ENCODE data around the gene SLC16A13. TPM values are rescaled to one million over a fixed set of nuclear protein-coding genes. Genes with fewer than 3 reads are reported as not detected.

SLC16A13 gene, protein sequence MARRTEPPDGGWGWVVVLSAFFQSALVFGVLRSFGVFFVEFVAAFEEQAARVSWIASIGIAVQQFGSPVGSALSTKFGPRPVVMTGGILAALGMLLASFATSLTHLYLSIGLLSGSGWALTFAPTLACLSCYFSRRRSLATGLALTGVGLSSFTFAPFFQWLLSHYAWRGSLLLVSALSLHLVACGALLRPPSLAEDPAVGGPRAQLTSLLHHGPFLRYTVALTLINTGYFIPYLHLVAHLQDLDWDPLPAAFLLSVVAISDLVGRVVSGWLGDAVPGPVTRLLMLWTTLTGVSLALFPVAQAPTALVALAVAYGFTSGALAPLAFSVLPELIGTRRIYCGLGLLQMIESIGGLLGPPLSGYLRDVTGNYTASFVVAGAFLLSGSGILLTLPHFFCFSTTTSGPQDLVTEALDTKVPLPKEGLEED
- 8.0 to 13.7 TPM (median 11.4 TPM) in 5 replicates for total RNA-seq (2022; extraction: Qiagen RNA extraction; ENCODE audit: low read depth)

DNA sequence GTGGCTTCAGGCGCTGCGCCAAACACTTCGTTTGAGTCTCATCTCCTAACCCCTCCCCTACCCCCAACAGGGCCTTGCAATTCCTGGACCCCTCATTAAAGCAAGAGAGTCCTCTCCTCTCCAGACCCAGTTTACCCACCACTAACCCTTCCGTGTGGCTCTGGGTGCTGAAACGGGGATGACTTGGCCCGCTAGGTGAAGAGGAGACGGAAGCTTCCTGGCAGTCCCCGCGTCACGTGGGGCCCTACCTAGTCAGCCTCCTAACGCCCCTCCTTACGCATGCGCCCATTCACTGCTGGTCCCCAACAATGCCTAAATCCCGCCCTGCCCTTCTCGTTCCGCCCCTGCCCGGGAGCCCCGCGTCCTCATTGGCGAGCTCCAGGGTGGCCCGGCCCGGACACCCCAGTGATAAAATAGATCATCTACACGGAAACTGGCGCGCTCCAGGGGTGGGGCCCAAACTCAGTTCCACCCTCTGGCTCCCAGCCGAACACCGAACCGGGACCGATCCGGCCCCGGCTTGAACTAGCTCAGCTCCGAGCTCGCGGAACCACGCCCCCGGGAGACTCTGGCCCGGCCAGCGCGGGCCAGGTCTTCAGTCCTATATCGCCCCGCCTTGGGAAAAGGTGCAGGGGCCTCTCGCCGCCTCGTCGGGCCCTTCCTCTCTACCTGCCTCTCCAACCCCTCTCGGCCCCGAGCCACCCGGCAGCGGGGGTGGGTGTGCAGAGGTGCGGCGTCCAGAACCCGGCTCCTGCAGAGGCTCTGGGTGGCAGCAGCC, at the start of gene SLC16A13:
TSS of gene SLC16A13 (plus strand) at position 425 of the 778 bp plus-strand sequence. CDS start 368 bp downstream, outside the sequence.

DNA sequence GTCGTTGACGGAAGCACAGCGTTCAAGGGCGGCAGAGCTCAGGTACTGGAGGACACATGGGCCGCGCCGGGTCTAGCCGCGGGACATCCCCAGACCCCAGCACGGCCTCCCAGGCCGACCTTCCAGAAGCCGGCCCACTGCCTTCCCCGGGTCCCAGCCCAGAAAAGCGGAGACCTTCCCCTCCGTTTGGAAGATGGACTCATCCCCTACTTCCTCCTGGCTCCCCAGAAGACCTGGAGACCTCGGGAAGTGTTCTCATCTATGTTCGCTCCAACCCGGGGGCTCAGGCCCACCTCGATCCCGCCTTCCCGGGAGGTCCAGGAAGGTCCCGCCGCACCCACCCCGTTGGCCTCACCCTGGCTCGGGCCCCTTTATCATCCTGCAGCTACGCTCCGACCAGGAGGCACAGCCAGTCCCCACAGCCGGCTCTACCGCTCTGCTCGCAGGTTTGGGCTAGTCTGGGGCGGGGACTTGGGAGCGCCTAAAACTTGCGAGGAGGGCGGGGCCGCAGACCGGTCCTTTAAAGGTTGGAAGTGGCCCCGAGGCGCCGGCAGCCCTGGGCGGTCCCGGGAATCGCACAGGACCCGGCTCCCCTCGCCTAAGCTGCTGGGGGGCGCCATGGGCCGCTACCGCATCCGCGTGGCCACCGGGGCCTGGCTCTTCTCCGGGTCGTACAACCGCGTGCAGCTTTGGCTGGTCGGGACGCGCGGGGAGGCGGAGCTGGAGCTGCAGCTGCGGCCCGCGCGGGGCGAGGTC, 40.1 kb upstream of the SLC16A13 start, which contains the start of gene ALOX12:
TSS of gene ALOX12 (plus strand) at position 550 of the 756 bp plus-strand sequence. CDS start at position 619, 69 bp downstream.

DNA sequence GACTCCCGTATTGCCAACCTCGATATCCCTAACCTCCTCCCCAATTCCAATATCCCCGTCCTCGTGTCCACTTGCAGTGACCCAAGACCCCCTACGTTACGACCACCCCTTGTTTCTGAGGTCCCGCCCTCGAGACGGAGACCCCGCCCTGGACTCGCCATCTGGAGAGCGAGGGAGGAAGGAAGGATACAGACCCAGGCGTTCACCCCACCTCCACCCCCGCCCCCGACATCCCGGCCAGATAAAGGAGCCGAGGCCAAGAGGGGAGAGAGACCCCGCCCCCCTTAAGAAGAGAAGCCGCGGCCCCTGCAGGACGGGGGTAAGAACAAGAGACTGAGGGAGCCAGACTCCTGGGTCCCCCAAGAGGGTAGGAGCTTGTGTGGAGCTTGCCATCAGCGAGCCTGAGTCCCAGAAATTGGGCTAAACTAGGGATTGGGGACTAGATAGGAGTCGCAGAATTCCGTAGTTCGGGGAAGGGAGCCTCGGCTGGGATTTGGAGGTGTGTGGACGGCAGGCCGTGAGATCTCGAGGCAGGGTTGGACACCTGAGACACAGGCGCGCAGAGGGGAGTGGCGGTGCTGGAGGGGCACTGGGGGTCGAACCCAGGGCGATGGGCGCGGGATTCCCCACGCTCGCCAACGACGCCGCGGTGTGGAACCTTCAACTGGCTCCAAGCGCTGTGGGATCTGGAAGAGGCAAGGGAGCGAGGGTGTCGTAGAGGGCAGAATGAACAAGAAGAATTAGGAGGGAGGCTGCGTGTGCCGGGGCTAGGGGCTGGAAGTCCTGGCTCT, 12.8 kb upstream of the SLC16A13 start, which contains the start of gene BCL6B:
TSS of gene BCL6B (plus strand) at position 270 of the 791 bp plus-strand sequence. CDS start 622 bp downstream, outside the sequence.

DNA sequence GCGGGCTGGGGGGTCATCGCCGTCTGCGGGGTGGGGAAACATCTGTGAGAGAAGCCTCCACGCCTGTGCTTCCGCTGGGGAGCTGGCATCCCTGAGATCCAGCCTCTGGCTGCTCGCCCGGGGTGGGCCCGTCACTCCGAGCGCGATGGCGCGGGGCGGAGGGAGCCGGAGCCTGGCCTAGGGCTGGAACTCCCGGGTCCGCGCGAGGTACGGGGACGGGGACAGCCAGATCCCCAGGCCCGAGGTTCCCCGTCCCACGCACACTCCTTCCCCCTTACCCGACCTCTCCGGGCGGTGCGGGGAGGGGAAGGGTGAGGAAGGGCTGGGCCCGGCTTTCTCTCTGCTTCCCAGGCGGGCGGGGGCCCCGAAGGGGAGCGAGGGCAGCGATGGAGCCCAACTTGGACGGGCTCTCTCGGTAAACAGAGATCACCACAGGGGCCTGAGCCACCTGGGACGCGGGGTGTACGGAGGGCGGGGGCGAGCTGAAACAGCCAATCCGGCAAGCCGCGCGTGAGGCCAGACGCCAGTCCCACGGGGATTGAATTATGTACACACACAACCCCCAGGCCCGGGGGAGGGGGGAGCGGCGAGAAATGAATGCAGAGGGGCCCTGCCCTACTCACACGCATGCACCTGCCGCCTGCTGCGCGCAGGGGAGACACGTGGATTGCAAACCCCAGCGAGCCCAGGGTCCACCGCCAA, 7.8 kb downstream of the SLC16A13 start, which contains the start of gene SLC16A11:
TSS of gene SLC16A11 (minus strand) at position 596 of the 702 bp plus-strand sequence. CDS start at position 17, 579 bp downstream.

DNA sequence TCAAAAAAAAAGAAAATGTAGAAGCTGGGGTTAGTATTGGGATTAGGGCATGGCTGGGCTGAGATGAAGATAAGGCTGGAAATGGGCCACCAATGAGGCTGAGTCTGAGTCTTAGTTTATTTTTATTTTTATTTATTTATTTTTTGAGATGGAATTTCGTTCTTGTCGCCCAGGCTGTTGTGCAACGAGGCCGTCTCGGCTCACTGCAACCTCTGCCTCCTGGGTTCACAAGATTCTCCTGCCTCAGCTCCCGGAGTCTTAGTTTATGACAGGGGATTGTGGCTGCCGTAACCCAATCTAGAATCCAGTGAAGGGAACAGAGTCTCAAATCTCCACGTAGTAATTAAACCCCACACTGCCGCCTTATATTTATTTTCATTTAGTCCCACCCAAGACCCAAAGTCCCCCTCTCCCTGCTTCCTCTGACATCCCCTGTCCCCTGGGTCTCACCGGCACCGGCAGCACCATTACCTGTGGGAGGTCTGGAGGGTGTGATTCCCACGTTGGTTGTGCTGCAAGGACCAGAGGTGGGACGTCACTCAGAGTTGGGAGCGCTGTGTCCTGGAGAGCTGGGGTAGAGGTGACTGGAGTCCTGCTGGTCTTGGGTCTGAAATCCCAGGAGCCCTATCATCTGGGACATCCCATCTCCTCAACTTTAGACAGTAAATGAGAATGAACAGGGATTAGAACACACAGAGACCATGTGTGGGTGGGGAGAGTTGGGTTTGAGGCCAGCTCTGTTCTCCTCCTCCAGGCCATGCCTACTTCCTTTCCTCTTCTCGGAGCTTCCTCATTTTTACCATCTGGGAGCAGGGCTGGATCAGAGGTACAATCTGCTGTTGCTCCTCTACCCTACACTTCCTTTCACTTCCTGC, 44.0 kb downstream of the SLC16A13 start, which contains the start of gene CLEC10A:
TSS of gene CLEC10A (minus strand) at position 671 of the 875 bp plus-strand sequence. CDS start 1,439 bp downstream, outside the sequence.

Other genes starting within 250 kb of the SLC16A13 start
- gene TEKT1, start 204.3 kb upstream of the SLC16A13 start, total RNA-seq (2022; extraction: Qiagen RNA extraction; ENCODE audit: low read depth): 0.05 TPM in 1 of 5 replicates, not detected in the others
- gene ALOX12, start 40.0 kb upstream of the SLC16A13 start, total RNA-seq (2022; extraction: Qiagen RNA extraction; ENCODE audit: low read depth): not detected in 5 replicates
- gene RNASEK, start 23.4 kb upstream of the SLC16A13 start, total RNA-seq (2022; extraction: Qiagen RNA extraction; ENCODE audit: low read depth): 444 to 509 TPM (median 460 TPM) in 5 replicates
- gene BCL6B, start 13.0 kb upstream of the SLC16A13 start, total RNA-seq (2022; extraction: Qiagen RNA extraction; ENCODE audit: low read depth): 0.09 TPM in 1 of 5 replicates, not detected in the others
- not detected in 5 replicates for gene SLC16A11, start 8.1 kb downstream of the SLC16A13 start, total RNA-seq (2022; extraction: Qiagen RNA extraction; ENCODE audit: low read depth)
- gene CLEC10A, start 44.2 kb downstream of the SLC16A13 start, total RNA-seq (2022; extraction: Qiagen RNA extraction; ENCODE audit: low read depth): not detected in 5 replicates
- gene ASGR2, start 78.8 kb downstream of the SLC16A13 start, total RNA-seq (2022; extraction: Qiagen RNA extraction; ENCODE audit: low read depth): 0.07 to 0.19 TPM in 2 of 5 replicates, not detected in the others
- 1.1 to 1.7 TPM (median 1.2 TPM) in 5 replicates for gene ASGR1, start 143.4 kb downstream of the SLC16A13 start, total RNA-seq (2022; extraction: Qiagen RNA extraction; ENCODE audit: low read depth)
- gene DLG4, start 183.8 kb downstream of the SLC16A13 start, total RNA-seq (2022; extraction: Qiagen RNA extraction; ENCODE audit: low read depth): 7.3 to 9.7 TPM (median 8.5 TPM) in 5 replicates
- gene ACADVL, start 183.9 kb downstream of the SLC16A13 start, total RNA-seq (2022; extraction: Qiagen RNA extraction; ENCODE audit: low read depth): 339 to 466 TPM (median 425 TPM) in 5 replicates
- gene DVL2, start 198.5 kb downstream of the SLC16A13 start, total RNA-seq (2022; extraction: Qiagen RNA extraction; ENCODE audit: low read depth): 31.4 to 43.0 TPM (median 35.3 TPM) in 5 replicates
- 90.3 to 102 TPM (median 93.3 TPM) in 5 replicates for gene PHF23, start 203.4 kb downstream of the SLC16A13 start, total RNA-seq (2022; extraction: Qiagen RNA extraction; ENCODE audit: low read depth)
- gene GABARAP, start 206.4 kb downstream of the SLC16A13 start, total RNA-seq (2022; extraction: Qiagen RNA extraction; ENCODE audit: low read depth): 605 to 729 TPM (median 704 TPM) in 5 replicates
- 208 to 246 TPM (median 226 TPM) in 5 replicates for gene CTDNEP1, start 215.7 kb downstream of the SLC16A13 start, total RNA-seq (2022; extraction: Qiagen RNA extraction; ENCODE audit: low read depth)
- gene ELP5, start 216.2 kb downstream of the SLC16A13 start, total RNA-seq (2022; extraction: Qiagen RNA extraction; ENCODE audit: low read depth): 116 to 129 TPM (median 124 TPM) in 5 replicates
- 0.63 to 0.91 TPM (median 0.76 TPM) in 5 replicates for gene CLDN7, start 226.5 kb downstream of the SLC16A13 start, total RNA-seq (2022; extraction: Qiagen RNA extraction; ENCODE audit: low read depth)
- 0.13 to 0.27 TPM (median 0.16 TPM) in 5 replicates for gene SLC2A4, start 245.7 kb downstream of the SLC16A13 start, total RNA-seq (2022; extraction: Qiagen RNA extraction; ENCODE audit: low read depth)